HepG2 (cell line): ENCODE data around the gene ARAP3. TPM values are rescaled to one million over a fixed set of nuclear protein-coding genes. Genes with fewer than 3 reads are reported as not detected.

ENCODE experiments used
- DMAP1 ChIP-seq: IDR thresholded peaks from 2 replicates; pipeline ENCODE4 v1.6.1; 2016
- HDAC2 ChIP-seq: sonication (generic); formaldehyde crosslinking; IDR thresholded peaks from 2 replicates; pipeline ENCODE4 v1.4.0; 2020; ENCODE audit warnings: missing genetic modification reagents
- HNRNPUL1 ChIP-seq: fragments of 200-400 bp; formaldehyde crosslinking; IDR thresholded peaks from 2 replicates; pipeline ENCODE4 v1.6.1; 2017; ENCODE audit warnings: low read depth, mild to moderate bottlenecking, low read length, moderate library complexity
- polyA plus RNA-seq, 8 experiments: library from polyadenylated mRNA; depleted of rRNA in 3 of 8; stranded (reverse) in 7 of 8; unstranded in 1 of 8; fragments of >200 nt; fragmentation: Illumina TruSeq in 4 of 8; extraction: Trizol in 4 of 8; gene quantifications; 2 replicates each; pipeline versions ENCODE4 v1.2.1 to v1.2.3, GENCODE V29; 2011 to 2016; ENCODE audit warnings: low read depth in 4 of 8, missing spikeins in 1 of 8, mixed read lengths in 1 of 8; ENCODE audit not compliant: insufficient read depth in 1 of 8
- total RNA-seq, 5 experiments: library from RNA; depleted of rRNA; stranded (reverse); fragments of >200 nt; fragmentation: Illumina TruSeq; extraction: Trizol; gene quantifications; 2 replicates each; pipeline ENCODE4 v1.2.3, GENCODE V29; 2016; ENCODE audit warnings: low read depth in 1 of 5
- TF ChIP-seq, protein P1 (sequence below): sonication (generic); formaldehyde crosslinking; IDR thresholded peaks from 2 replicates; pipeline ENCODE4 v1.5.0; 2020; ENCODE audit warnings: mild to moderate bottlenecking, missing genetic modification reagents
- TF ChIP-seq, protein P2 (sequence below): sonication (generic); formaldehyde crosslinking; IDR thresholded peaks from 2 replicates; pipeline ENCODE4 v1.5.1; 2020; ENCODE audit warnings: mild to moderate bottlenecking, missing genetic modification reagents, moderate library complexity

The ARAP3 gene
- total and polyA plus RNA-seq, 2 of the 13 experiments (the other 11 are each of a cell fraction or from before 2014, with no cell fraction given) = 0.25 TPM; not detected in 1

DNA sequence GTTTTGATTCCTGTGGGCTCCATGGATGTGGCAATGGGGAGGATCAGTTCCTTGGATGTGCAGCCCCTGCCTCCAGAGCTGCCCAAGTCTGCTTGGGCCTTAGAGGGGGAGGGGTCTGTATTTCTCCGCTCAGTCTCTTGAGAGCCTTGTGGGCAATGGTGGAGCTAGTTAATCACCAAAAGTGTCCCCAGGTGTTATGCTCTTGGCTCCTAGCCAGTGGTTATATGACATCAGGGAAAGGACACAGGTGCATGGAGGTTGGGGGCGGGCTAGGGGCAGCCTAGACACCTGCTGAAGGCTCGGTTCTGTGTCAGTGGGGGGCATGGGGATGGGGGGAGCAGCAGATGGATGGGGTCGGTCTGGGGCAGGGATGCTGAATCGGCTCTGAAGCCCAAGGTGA lies 12.4 kb upstream of the ARAP3 start (continued):
- TF ChIP-seq, protein P1, sequence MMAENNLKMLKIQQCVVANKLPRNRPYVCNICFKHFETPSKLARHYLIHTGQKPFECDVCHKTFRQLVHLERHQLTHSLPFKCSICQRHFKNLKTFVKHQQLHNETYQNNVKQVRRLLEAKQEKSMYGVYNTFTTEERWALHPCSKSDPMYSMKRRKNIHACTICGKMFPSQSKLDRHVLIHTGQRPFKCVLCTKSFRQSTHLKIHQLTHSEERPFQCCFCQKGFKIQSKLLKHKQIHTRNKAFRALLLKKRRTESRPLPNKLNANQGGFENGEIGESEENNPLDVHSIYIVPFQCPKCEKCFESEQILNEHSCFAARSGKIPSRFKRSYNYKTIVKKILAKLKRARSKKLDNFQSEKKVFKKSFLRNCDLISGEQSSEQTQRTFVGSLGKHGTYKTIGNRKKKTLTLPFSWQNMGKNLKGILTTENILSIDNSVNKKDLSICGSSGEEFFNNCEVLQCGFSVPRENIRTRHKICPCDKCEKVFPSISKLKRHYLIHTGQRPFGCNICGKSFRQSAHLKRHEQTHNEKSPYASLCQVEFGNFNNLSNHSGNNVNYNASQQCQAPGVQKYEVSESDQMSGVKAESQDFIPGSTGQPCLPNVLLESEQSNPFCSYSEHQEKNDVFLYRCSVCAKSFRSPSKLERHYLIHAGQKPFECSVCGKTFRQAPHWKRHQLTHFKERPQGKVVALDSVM (CRISPR knock-in tag) = no peak
- no peak for TF ChIP-seq HNRNPUL1
- no peak for TF ChIP-seq HDAC2 (CRISPR knock-in tag)
- no peak for TF ChIP-seq DMAP1 (CRISPR knock-in tag)
- TF ChIP-seq, protein P2, sequence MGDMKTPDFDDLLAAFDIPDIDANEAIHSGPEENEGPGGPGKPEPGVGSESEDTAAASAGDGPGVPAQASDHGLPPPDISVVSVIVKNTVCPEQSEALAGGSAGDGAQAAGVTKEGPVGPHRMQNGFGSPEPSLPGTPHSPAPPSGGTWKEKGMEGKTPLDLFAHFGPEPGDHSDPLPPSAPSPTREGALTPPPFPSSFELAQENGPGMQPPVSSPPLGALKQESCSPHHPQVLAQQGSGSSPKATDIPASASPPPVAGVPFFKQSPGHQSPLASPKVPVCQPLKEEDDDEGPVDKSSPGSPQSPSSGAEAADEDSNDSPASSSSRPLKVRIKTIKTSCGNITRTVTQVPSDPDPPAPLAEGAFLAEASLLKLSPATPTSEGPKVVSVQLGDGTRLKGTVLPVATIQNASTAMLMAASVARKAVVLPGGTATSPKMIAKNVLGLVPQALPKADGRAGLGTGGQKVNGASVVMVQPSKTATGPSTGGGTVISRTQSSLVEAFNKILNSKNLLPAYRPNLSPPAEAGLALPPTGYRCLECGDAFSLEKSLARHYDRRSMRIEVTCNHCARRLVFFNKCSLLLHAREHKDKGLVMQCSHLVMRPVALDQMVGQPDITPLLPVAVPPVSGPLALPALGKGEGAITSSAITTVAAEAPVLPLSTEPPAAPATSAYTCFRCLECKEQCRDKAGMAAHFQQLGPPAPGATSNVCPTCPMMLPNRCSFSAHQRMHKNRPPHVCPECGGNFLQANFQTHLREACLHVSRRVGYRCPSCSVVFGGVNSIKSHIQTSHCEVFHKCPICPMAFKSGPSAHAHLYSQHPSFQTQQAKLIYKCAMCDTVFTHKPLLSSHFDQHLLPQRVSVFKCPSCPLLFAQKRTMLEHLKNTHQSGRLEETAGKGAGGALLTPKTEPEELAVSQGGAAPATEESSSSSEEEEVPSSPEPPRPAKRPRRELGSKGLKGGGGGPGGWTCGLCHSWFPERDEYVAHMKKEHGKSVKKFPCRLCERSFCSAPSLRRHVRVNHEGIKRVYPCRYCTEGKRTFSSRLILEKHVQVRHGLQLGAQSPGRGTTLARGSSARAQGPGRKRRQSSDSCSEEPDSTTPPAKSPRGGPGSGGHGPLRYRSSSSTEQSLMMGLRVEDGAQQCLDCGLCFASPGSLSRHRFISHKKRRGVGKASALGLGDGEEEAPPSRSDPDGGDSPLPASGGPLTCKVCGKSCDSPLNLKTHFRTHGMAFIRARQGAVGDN (CRISPR knock-in tag) = no peak
